ENCODE data around the gene CST3.

DNA sequence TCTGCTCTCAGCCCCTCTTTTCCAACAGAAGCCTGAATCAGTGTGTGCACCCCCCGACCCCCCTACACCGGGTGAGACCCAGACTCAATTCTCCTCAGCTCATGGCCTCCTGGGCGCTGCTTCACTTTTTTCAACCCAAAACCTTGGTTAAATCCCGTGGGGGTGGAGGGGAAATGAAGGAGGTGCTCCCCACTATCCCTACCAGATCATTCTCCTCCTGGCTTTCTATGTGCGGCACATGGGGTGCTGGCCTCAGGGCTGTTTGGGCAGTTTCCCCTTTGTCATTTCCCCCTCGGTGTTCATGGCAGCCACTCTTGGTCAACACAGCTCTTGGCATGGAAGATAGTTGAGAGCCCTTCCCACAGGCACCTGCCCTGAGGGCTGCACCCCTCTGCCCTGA is 46.5 kb upstream of the CST3 start:
- TF ChIP-seq, protein P1, sequence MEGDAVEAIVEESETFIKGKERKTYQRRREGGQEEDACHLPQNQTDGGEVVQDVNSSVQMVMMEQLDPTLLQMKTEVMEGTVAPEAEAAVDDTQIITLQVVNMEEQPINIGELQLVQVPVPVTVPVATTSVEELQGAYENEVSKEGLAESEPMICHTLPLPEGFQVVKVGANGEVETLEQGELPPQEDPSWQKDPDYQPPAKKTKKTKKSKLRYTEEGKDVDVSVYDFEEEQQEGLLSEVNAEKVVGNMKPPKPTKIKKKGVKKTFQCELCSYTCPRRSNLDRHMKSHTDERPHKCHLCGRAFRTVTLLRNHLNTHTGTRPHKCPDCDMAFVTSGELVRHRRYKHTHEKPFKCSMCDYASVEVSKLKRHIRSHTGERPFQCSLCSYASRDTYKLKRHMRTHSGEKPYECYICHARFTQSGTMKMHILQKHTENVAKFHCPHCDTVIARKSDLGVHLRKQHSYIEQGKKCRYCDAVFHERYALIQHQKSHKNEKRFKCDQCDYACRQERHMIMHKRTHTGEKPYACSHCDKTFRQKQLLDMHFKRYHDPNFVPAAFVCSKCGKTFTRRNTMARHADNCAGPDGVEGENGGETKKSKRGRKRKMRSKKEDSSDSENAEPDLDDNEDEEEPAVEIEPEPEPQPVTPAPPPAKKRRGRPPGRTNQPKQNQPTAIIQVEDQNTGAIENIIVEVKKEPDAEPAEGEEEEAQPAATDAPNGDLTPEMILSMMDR (conservative IDR thresholded peaks at IDR 0.05; ENCODE audit: low read depth, low read length): no peak
- no peak for TF ChIP-seq EZH2phosphoT487 (IDR thresholded peaks at IDR 0.05; ENCODE audit: borderline replicate concordance, low read length)
- TF ChIP-seq EZH2 (IDR thresholded peaks at IDR 0.05; ENCODE audit: low read length, unreplicated experiment): no peak
